Sigmoid colon (tissue), 4 donors: ENCODE measurements around the gene SDHAF3.

ENCODE experiments used
- EP300 ChIP-seq, 4 donors: sonication (generic); formaldehyde crosslinking; IDR thresholded peaks; one replicate each; pipeline ENCODE4 v1.6.1; 2017; ENCODE audit warnings: antibody characterized with exemption in 4 of 4
- POLR2A ChIP-seq, 2 donors: fragments of 450-650 bp; IDR thresholded peaks; one replicate each; pipeline ENCODE4 v1.6.1; 2016; ENCODE audit warnings: antibody characterized with exemption in 2 of 2, mild to moderate bottlenecking in 2 of 2, moderate library complexity in 2 of 2
- TF ChIP-seq, protein P1 (sequence below), 4 experiments: fragments of 450-650 bp in 3 of 4; fragments of 200-600 bp in 1 of 4; IDR thresholded peaks; one replicate each; pipeline ENCODE4 v1.5.1; 2016 to 2019; ENCODE audit warnings: antibody characterized with exemption in 4 of 4, mild to moderate bottlenecking in 3 of 4, moderate library complexity in 2 of 4

DNA sequence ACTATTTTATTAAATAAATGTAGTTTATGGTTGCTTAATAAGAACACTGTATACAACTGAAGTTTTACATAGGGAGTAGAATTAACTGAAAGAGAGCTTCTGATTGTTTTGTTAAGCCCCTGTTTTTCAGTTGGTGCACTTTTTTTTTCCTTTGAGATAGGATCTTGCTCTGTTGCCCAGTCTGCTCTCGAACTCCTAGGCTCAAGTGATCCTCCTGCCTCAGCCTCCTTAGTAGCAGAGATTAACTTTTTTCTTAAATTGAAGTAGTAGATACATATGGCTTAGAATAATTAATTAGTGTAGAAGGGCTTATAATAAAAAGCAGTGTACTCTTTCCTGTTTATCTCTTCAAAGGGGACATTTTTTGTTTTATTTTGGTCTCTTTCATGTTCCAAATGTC is 11.2 kb downstream of the SDHAF3 start:
- TF ChIP-seq, protein P1, sequence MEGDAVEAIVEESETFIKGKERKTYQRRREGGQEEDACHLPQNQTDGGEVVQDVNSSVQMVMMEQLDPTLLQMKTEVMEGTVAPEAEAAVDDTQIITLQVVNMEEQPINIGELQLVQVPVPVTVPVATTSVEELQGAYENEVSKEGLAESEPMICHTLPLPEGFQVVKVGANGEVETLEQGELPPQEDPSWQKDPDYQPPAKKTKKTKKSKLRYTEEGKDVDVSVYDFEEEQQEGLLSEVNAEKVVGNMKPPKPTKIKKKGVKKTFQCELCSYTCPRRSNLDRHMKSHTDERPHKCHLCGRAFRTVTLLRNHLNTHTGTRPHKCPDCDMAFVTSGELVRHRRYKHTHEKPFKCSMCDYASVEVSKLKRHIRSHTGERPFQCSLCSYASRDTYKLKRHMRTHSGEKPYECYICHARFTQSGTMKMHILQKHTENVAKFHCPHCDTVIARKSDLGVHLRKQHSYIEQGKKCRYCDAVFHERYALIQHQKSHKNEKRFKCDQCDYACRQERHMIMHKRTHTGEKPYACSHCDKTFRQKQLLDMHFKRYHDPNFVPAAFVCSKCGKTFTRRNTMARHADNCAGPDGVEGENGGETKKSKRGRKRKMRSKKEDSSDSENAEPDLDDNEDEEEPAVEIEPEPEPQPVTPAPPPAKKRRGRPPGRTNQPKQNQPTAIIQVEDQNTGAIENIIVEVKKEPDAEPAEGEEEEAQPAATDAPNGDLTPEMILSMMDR (IDR thresholded peaks at IDR 0.05) = no peak
- TF ChIP-seq EP300 (IDR thresholded peaks at IDR 0.05) (no peak), POLR2A (IDR thresholded peaks at IDR 0.05) (no peak)
